Caco-2 (cell line): Measurements from ENCODE around the gene FBXO31. TPM values are rescaled to one million over a fixed set of nuclear protein-coding genes. Genes with fewer than 3 reads are reported as not detected.
"Not testable (repeated sequence)": the region's sequence is repeated elsewhere in the genome, so short reads cannot be mapped to it uniquely, and the experiment has no call there.

Experiments used
- BruUV-seq: library from RNA; stranded (reverse); fragments of 400-500 nt; replicated peaks from 2 replicates; lab custom pipeline; 2021; lab: Mats Ljungman, UMichigan
- CTCF ChIA-PET: fragments of 300-600 bp; sonication (Branson Sonifier 250); formaldehyde crosslinking; loops from one replicate; lab custom pipeline; 2022; ENCODE audit warnings: antibody characterized with exemption; lab: Charles Lee
- POLR2A ChIA-PET: fragments of 300-600 bp; sonication (Branson Sonifier 250); formaldehyde crosslinking; loops from one replicate; lab custom pipeline; 2022; ENCODE audit warnings: antibody characterized with exemption; lab: Charles Lee
- DNase-seq, 2 experiments: peaks; one replicate each; pipeline versions ENCODE4 v3.0.0 to v3.0.0-alpha.2; 2020 to 2022
- H3K27me3 ChIP-seq: replicated peaks from 2 replicates; pipeline ENCODE4 v1.6.0; 2011; ENCODE audit warnings: low read length; ENCODE audit not compliant: control insufficient read depth, insufficient read depth
- H3K36me3 ChIP-seq: 2 replicates; pipeline ENCODE4 v1.5.1; 2011; ENCODE audit warnings: low read length; ENCODE audit not compliant: control insufficient read depth, insufficient read depth
- H3K4me1 ChIP-seq: fragments of 250-450 bp; sonication (Bioruptor Pico); 2 replicates; pipeline ENCODE4 v1.5.1; 2020; ENCODE audit warnings: mild to moderate bottlenecking
- H3K4me3 ChIP-seq: 2 replicates; pipeline ENCODE4 v1.5.1; 2011; ENCODE audit warnings: low read depth, mild to moderate bottlenecking, control low read depth, low read length
- H3K9me3 ChIP-seq: fragments of 250-450 bp; sonication (Bioruptor Pico); 2 replicates; pipeline ENCODE4 v1.5.1; 2020; ENCODE audit warnings: mild to moderate bottlenecking, moderate library complexity
- H3K27ac Mint-ChIP-seq: one replicate; pipeline ENCODE4 v1.8.0; 2022; ENCODE audit warnings: mixed read lengths; ENCODE audit not compliant: unreplicated experiment
- H3K27me3 Mint-ChIP-seq: one replicate; pipeline ENCODE4 v1.8.0; 2022; ENCODE audit warnings: mixed read lengths; ENCODE audit not compliant: insufficient read depth, unreplicated experiment
- H3K36me3 Mint-ChIP-seq: one replicate; pipeline ENCODE4 v1.8.0; 2022; ENCODE audit warnings: mild to moderate bottlenecking, mixed read lengths; ENCODE audit not compliant: insufficient read depth, unreplicated experiment
- H3K4me1 Mint-ChIP-seq: one replicate; pipeline ENCODE4 v1.8.0; 2022; ENCODE audit warnings: low read depth, mixed read lengths; ENCODE audit not compliant: unreplicated experiment
- H3K4me3 Mint-ChIP-seq: one replicate; pipeline ENCODE4 v1.8.0; 2022; ENCODE audit warnings: mild to moderate bottlenecking, moderate library complexity, mixed read lengths; ENCODE audit not compliant: unreplicated experiment
- H3K9me3 Mint-ChIP-seq: one replicate; pipeline ENCODE4 v1.8.0; 2022; ENCODE audit warnings: mixed read lengths; ENCODE audit not compliant: unreplicated experiment
- CTCF ChIP-seq, 2 experiments: fragments of 200-600 bp in 1 of 2; IDR thresholded peaks; 1 replicate in 1 of 2; 2 replicates in 1 of 2; pipeline versions ENCODE4 v1.5.1 to v1.8.0; 2011 to 2022; ENCODE audit warnings: antibody characterized with exemption in 1 of 2, control low read depth in 1 of 2, inconsistent platforms in 1 of 2, low read depth in 1 of 2, low read length in 1 of 2, mild to moderate bottlenecking in 1 of 2, moderate library complexity in 1 of 2; ENCODE audit not compliant: insufficient read depth in 1 of 2, severe bottlenecking in 1 of 2, unreplicated experiment in 1 of 2
- intact Hi-C: fragments of 100-400 bp; cut with micrococcal nuclease; formaldehyde crosslinking; loops from one replicate; pipeline ENCODE4 v1.10.0; 2022; ENCODE audit not compliant: unreplicated experiment
- total RNA-seq: library from RNA; stranded (reverse); gene quantifications from 2 replicates; pipeline ENCODE4 v1.2.3, GENCODE V29; 2022

FBXO31 gene
- total RNA-seq, 1 experiment from 2014 or later: 55.6 TPM

- BruUV-seq: no TSS peak
- ChIA-PET POLR2A (no interaction called here), CTCF (interaction anchor here (0.9 kb wide), 1 partner anchor 40 kb away, joined by 4 read pairs; the partner anchor contains the start of gene FBXO31)
- Histone ChIP-seq H3K4me1 (no peaks in the 10 kb centered on the region), H3K4me3 (no peak overlapping the region), H3K9me3 (no peaks in the 10 kb centered on the region), H3K27me3 (no peaks in the 10 kb centered on the region), H3K36me3 (peaks cover 4% of the 10 kb centered on the region)
- Mint-ChIP-seq H3K4me1 (no peaks in the 10 kb centered on the region), H3K9me3 (no peaks in the 10 kb centered on the region), H3K36me3 (peaks cover 76% of the 10 kb centered on the region), H3K4me3 (no peak overlapping the region), H3K27ac (no peak overlapping the region), H3K27me3 (no peaks in the 10 kb centered on the region)
- no peak for TF ChIP-seq CTCF (IDR thresholded peaks at IDR 0.05; ENCODE audit: insufficient read depth in 1 of 2, low read depth in 1 of 2, low read length in 1 of 2, severe bottlenecking in 1 of 2, unreplicated experiment in 1 of 2)
- DNase-seq: no peak
- intact Hi-C loops: no loop called here
Observed at GRCh38 chr16:87342978-87343752, 40.4 kb downstream of the FBXO31 start.

GRCh38 chr16:87342504-87342903, 41.1 kb downstream of the FBXO31 start:
- Histone ChIP-seq H3K4me1 (no peaks in the 10 kb centered on the region), H3K4me3 (no peak overlapping the region), H3K9me3 (no peaks in the 10 kb centered on the region), H3K27me3 (no peaks in the 10 kb centered on the region), H3K36me3 (peaks cover 3% of the 10 kb centered on the region)
- Mint-ChIP-seq H3K27me3 (no peaks in the 10 kb centered on the region), H3K4me3 (no peak overlapping the region), H3K4me1 (no peaks in the 10 kb centered on the region), H3K9me3 (no peaks in the 10 kb centered on the region), H3K27ac (no peak overlapping the region), H3K36me3 (peaks cover 80% of the 10 kb centered on the region)
- no TSS peak for BruUV-seq
- intact Hi-C loops: no loop called here
- CTCF ChIA-PET: no interaction called here
- no peak for TF ChIP-seq CTCF (IDR thresholded peaks at IDR 0.05; ENCODE audit: insufficient read depth in 1 of 2, low read depth in 1 of 2, low read length in 1 of 2, severe bottlenecking in 1 of 2, unreplicated experiment in 1 of 2)
- POLR2A ChIA-PET: no interaction called here
- no peak for DNase-seq

- Histone ChIP-seq H3K4me1 (no peaks in the 10 kb centered on the region), H3K36me3 (peaks cover 5% of the 10 kb centered on the region), H3K4me3 (no peak overlapping the region), H3K9me3 (no peaks in the 10 kb centered on the region), H3K27me3 (no peaks in the 10 kb centered on the region)
- Mint-ChIP-seq H3K9me3 (no peaks in the 10 kb centered on the region), H3K27me3 (no peaks in the 10 kb centered on the region), H3K4me3 (no peak overlapping the region), H3K4me1 (no peaks in the 10 kb centered on the region), H3K36me3 (peaks cover 80% of the 10 kb centered on the region), H3K27ac (no peak overlapping the region)
- intact Hi-C loops: no loop called here
- ChIA-PET POLR2A (no interaction called here), CTCF (no interaction called here)
- no peak for TF ChIP-seq CTCF (IDR thresholded peaks at IDR 0.05; ENCODE audit: insufficient read depth in 1 of 2, low read depth in 1 of 2, low read length in 1 of 2, severe bottlenecking in 1 of 2, unreplicated experiment in 1 of 2)
- DNase-seq: no peak
- no TSS peak for BruUV-seq
Observed at GRCh38 chr16:87340198-87340597, 43.4 kb downstream of the FBXO31 start.

- BruUV-seq, DNase-seq, H3K27me3 Mint-ChIP-seq, H3K27me3 ChIP-seq, H3K4me3 ChIP-seq, POLR2A ChIA-PET, H3K36me3 ChIP-seq, H3K9me3 ChIP-seq, H3K4me1 Mint-ChIP-seq, H3K9me3 Mint-ChIP-seq, H3K4me3 Mint-ChIP-seq, intact Hi-C loops, CTCF ChIA-PET, H3K4me1 ChIP-seq, H3K27ac Mint-ChIP-seq: not testable (repeated sequence)
- peaks cover 80% of the 10 kb centered on the region for H3K36me3 Mint-ChIP-seq
Observed at GRCh38 chr16:87339724-87340105, 43.9 kb downstream of the FBXO31 start.
